ENCODE measurements around the gene TMEM150A. TPM values are rescaled to one million over a fixed set of nuclear protein-coding genes. Genes with fewer than 3 reads are reported as not detected.
A peak's percentile ranks its signal among the peaks of the same experiment; 100 is the strongest.

TMEM150A gene
- total and polyA plus RNA-seq, 2 of the 13 experiments (the other 11 are each of a cell fraction or from before 2014, with no cell fraction given), result 30.1 to 70.4 TPM

- peak; percentile 9; the same call in 1 of the 2 replicates for TF ChIP-seq SOX13 (IDR thresholded peaks at IDR 0.05)
- peak in 1 of 2 experiments; percentile 45; a peak in 2 of 4 replicates for TF ChIP-seq SOX13 (CRISPR knock-in tag; conservative IDR thresholded peaks at IDR 0.05 in 1 of 2, IDR thresholded peaks at IDR 0.05 in 1 of 2)
- TF ChIP-seq ZBTB49 (CRISPR knock-in tag; IDR thresholded peaks at IDR 0.05; ENCODE audit: borderline replicate concordance), result no peak
- TF ChIP-seq E2F2 (CRISPR knock-in tag; IDR thresholded peaks at IDR 0.05; ENCODE audit: borderline replicate concordance), result peak; percentile 56; the same call in 1 of the 2 replicates
- TF ChIP-seq RXRA (CRISPR knock-in tag; IDR thresholded peaks at IDR 0.05), result peak; percentile 34
- TF ChIP-seq FOXA3 (CRISPR knock-in tag; IDR thresholded peaks at IDR 0.05), result peak; percentile 29; the same call in 1 of the 2 replicates
- no peak for TF ChIP-seq ZFP37 (CRISPR knock-in tag; IDR thresholded peaks at IDR 0.05; ENCODE audit: borderline replicate concordance)
- TF ChIP-seq ZNF749 (CRISPR knock-in tag; IDR thresholded peaks at IDR 0.05; ENCODE audit: borderline replicate concordance), result no peak
- TF ChIP-seq REPIN1 (CRISPR knock-in tag; IDR thresholded peaks at IDR 0.05; ENCODE audit: borderline replicate concordance, low read depth), result no peak; the same call in none of the 2 replicates
- peak; percentile 90 for TF ChIP-seq ZFX (CRISPR knock-in tag; IDR thresholded peaks at IDR 0.05; ENCODE audit: low read depth)
- no peak for TF ChIP-seq ZNF713 (CRISPR knock-in tag; IDR thresholded peaks at IDR 0.05)
- no peak for TF ChIP-seq ZNF512 (CRISPR knock-in tag; IDR thresholded peaks at IDR 0.05)
- peak; percentile 14; the same call in 1 of the 2 replicates for TF ChIP-seq KLF6 (CRISPR knock-in tag; IDR thresholded peaks at IDR 0.05)
- TF ChIP-seq ZBTB33 (CRISPR knock-in tag; IDR thresholded peaks at IDR 0.05), result no peak
- no peak for TF ChIP-seq ZNF276 (CRISPR knock-in tag; IDR thresholded peaks at IDR 0.05; ENCODE audit: low read depth)
- 0 out of 2 replicates have a peak, but pooled peaks have one; percentile 2 for TF ChIP-seq ZNF740 (CRISPR knock-in tag; IDR thresholded peaks at IDR 0.05)
- TF ChIP-seq ZNF644 (CRISPR knock-in tag; IDR thresholded peaks at IDR 0.05; ENCODE audit: low read depth), result no peak
- TF ChIP-seq ASH2L (IDR thresholded peaks at IDR 0.05; ENCODE audit: insufficient read length, low read depth, low read length), result peak; percentile 91
- no peak for TF ChIP-seq SIX1 (CRISPR knock-in tag; IDR thresholded peaks at IDR 0.05; ENCODE audit: borderline replicate concordance)
Measured at GRCh38 chr2:85602476-85603234, at the start of gene TMEM150A (continued).
